ENCODE results near the gene UBE2R2. TPM values are rescaled to one million over a fixed set of nuclear protein-coding genes. Genes with fewer than 3 reads are reported as not detected.
A peak's percentile ranks its signal among the peaks of the same experiment; 100 is the strongest.

UBE2R2 gene
- total and polyA plus RNA-seq, 2 of the 8 experiments (the other 6 are each of a cell fraction or from before 2014, with no cell fraction given) = 19.4 to 42.1 TPM

GRCh38 chr9:33818167-33818846 is 1.3 kb downstream of the UBE2R2 start:
- Histone ChIP-seq H4K5ac (ENCODE audit: insufficient read length, low read depth, low read length) (peak overlapping the region; percentile 63), H2BK5ac (ENCODE audit: low read depth, low read length) (0 out of 2 replicates have a peak overlapping the region, but pooled peaks have one; percentile 94), H3K18ac (ENCODE audit: extremely low read depth, low read length) (peak overlapping the region; percentile 96; the same call in 1 of the 2 replicates), H3K36me3 (ENCODE audit: control insufficient read depth in 2 of 4, insufficient read depth in 4 of 4, low read length in 3 of 4) (no peaks in the 10 kb centered on the region), H2AFZ (ENCODE audit: low read length) (no peak overlapping the region), H3K4ac (replicated peaks; ENCODE audit: insufficient read length, low read depth, low read length) (no peak overlapping the region), H3K4me3 (ENCODE audit: extremely low read depth in 1 of 4, insufficient read depth in 2 of 4, low read depth in 3 of 4, low read length in 4 of 4) (peak overlapping the region; percentile 85 to 97 (median 92)), H3K9me3 (ENCODE audit: insufficient read depth in 2 of 2, low read depth in 1 of 2, low read length in 1 of 2) (no peaks in the 10 kb centered on the region), H3K4me1 (replicated peaks in 1 of 4; ENCODE audit: control insufficient read depth in 3 of 4, insufficient read depth in 4 of 4, low read length in 3 of 4) (peaks cover 0 to 8% (median 5%) of the 10 kb centered on the region in 4 experiments; a peak in 6 of 7 replicates), H4K20me1 (replicated peaks in 1 of 2; ENCODE audit: control insufficient read depth in 1 of 2, insufficient read depth in 2 of 2, low read length in 2 of 2) (no peaks in the 10 kb centered on the region), H3K56ac (replicated peaks; ENCODE audit: insufficient read length, low read depth, low read length) (peak overlapping the region; percentile 74), H3K23ac (ENCODE audit: insufficient read length) (no peak overlapping the region), H2AK5ac (ENCODE audit: low read depth, low read length) (no peak overlapping the region), H3K79me1 (ENCODE audit: low read depth, low read length) (0 out of 2 replicates have a peak, but pooled peaks cover 2% of the 10 kb centered on the region), H2BK20ac (ENCODE audit: low read length) (no peak overlapping the region), H3K27me3 (replicated peaks in 1 of 4; ENCODE audit: control insufficient read depth in 3 of 4, extremely low read depth in 1 of 4, insufficient read depth in 3 of 4, low read length in 3 of 4) (no peaks in the 10 kb centered on the region), H4K91ac (replicated peaks; ENCODE audit: insufficient read length, low read length) (no peak overlapping the region), H3K79me2 (ENCODE audit: control insufficient read depth in 1 of 2, insufficient read depth in 2 of 2, low read length in 2 of 2) (peaks cover 21 to 50% of the 10 kb centered on the region in 2 experiments), H4K8ac (ENCODE audit: extremely low read depth, insufficient read depth, low read length) (peak overlapping the region; percentile 90; the same call in 1 of the 2 replicates), H3K9ac (replicated peaks in 1 of 4; ENCODE audit: extremely low read depth in 1 of 4, low read depth in 3 of 4, low read length in 3 of 4) (peak overlapping the region; percentile 64 to 93 (median 84)), H3K23me2 (ENCODE audit: low read depth, low read length) (peaks cover 11% of the 10 kb centered on the region), H2BK120ac (replicated peaks; ENCODE audit: low read depth, low read length) (no peak overlapping the region), H3K14ac (ENCODE audit: insufficient read length) (no peak overlapping the region), H2BK15ac (ENCODE audit: low read length) (no peak overlapping the region), H3K27ac (ENCODE audit: low read depth, low read length) (no peak overlapping the region), H2BK12ac (ENCODE audit: low read depth, low read length) (no peak overlapping the region; the same call in 1 of the 2 replicates), H3K4me2 (ENCODE audit: insufficient read depth in 1 of 2, low read depth in 2 of 2, low read length in 2 of 2) (peak overlapping the region; percentile 86 to 89)
- ChIA-PET CTCF (ENCODE audit: partially characterized antibody) (interaction anchor here (0.7 to 1.0 kb wide), 2 partner anchors 10 to 11 kb away, joined by 3 to 4 read pairs; no protein-coding TSS in a partner anchor), POLR2A (ENCODE audit: partially characterized antibody) (interaction anchor here (0.6 to 1.6 kb wide), 8 partner anchors 19 to 339 kb away, joined by 3 to 6 read pairs (median 3); no protein-coding TSS in a partner anchor)
- WGBS, 2 experiments (ENCODE audit: extremely low coverage in 1 of 2, insufficient coverage in 1 of 2, insufficient read length in 1 of 2, insufficient replicate concordance in 2 of 2, low coverage in 1 of 2, low lambda C conversion rate in 2 of 2, missing lambda C conversion rate in 1 of 2) = 6% methylated on average over 7 of the region's 18 CpGs; no CpG with 5 or more reads in 1 of the 2 experiments
- DNase-seq (ENCODE audit: low read depth in 1 of 2, low spot score in 2 of 2) (peak in 1 of 2 experiments; percentile 54), FAIRE-seq (no peak)
- TF ChIP-seq POLR2A (IDR thresholded peaks at IDR 0.05; ENCODE audit: control extremely low read depth in 1 of 2, low read depth in 2 of 2, low read length in 2 of 2) = peak in 1 of 2 experiments; percentile 15; a peak in 1 of 3 replicates
- TF ChIP-seq HDAC2 (IDR thresholded peaks at IDR 0.05; ENCODE audit: borderline replicate concordance in 1 of 2, low read depth in 2 of 2, low read length in 2 of 2) = 0 out of 4 replicates have a peak, but pooled peaks of 1 of the 2 experiments have one; percentile 11
- no peak for TF ChIP-seq YY1 (IDR thresholded peaks at IDR 0.05; ENCODE audit: low read depth, low read length)
- TF ChIP-seq SIN3A (conservative IDR thresholded peaks at IDR 0.05 in 1 of 2, IDR thresholded peaks at IDR 0.05 in 1 of 2; ENCODE audit: low read depth in 1 of 2, low read length in 2 of 2) = peak; percentile 37 to 71; a peak in 1 of 4 replicates
- TF ChIP-seq SIX5 (IDR thresholded peaks at IDR 0.05; ENCODE audit: low read depth, low read length) = no peak
